ENCODE data around the gene USP6NL. TPM values are rescaled to one million over a fixed set of nuclear protein-coding genes. Genes with fewer than 3 reads are reported as not detected.

USP6NL gene
- polyA plus RNA-seq, 1 of the 3 experiments (the other 2 are of a cell fraction): 8.9 TPM

DNA sequence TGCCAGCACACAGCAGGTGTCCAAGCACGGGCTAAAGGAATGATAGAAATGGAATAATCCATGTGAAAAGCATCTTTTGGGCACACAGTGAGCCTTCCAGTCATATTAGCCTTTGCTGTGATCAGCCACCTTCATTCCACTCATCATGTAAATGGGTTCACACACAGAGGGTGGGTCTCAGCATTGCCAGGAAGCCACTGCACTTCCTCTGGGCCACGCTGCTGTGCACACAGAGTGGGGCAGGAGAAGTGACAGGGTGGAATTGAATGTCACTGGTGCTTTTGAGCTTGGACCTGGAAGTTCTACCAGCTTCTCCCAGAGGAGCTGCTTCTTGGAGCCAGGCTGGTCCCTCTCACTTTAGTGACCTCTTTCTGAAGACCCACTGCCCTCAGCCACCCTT lies 203.5 kb downstream of the USP6NL start:
- no peak overlapping the region for H3K4me3 ChIP-seq (ENCODE audit: low read depth in 2 of 2, low read length in 1 of 2)
- H4K20me1 ChIP-seq (ENCODE audit: insufficient read depth): no peaks in the 10 kb centered on the region
- H3F3A ChIP-seq (replicated peaks; ENCODE audit: insufficient read depth): no peaks in the 10 kb centered on the region
- H3K9me3 ChIP-seq: no peaks in the 10 kb centered on the region
- H2AFZ ChIP-seq (ENCODE audit: low read depth): no peak overlapping the region
- no peak overlapping the region for H3K9ac ChIP-seq
- no peak for TF ChIP-seq MXI1 (IDR thresholded peaks at IDR 0.05; ENCODE audit: low read depth, low read length)
- no peaks in the 10 kb centered on the region for H3K36me3 ChIP-seq (replicated peaks in 1 of 2; ENCODE audit: control insufficient read depth in 1 of 2, insufficient read depth in 2 of 2, low read length in 1 of 2)
- H3K9me2 ChIP-seq: no peaks in the 10 kb centered on the region
- DNase-seq: no peak
- no peaks in the 10 kb centered on the region for H3K4me1 ChIP-seq (ENCODE audit: control insufficient read depth in 1 of 2, insufficient read depth in 2 of 2, low read depth in 1 of 2, low read length in 1 of 2)
- H3K79me2 ChIP-seq (ENCODE audit: insufficient read depth): no peaks in the 10 kb centered on the region
- H3K27ac ChIP-seq (ENCODE audit: low read depth in 2 of 2, low read length in 1 of 2): no peak overlapping the region
- H3K27me3 ChIP-seq (ENCODE audit: insufficient read depth): no peaks in the 10 kb centered on the region
- POLR2A ChIA-PET: no interaction called here
- WGBS (ENCODE audit: low lambda C conversion rate): 0% methylated on average over 2 of the region's 2 CpGs
- CTCF ChIA-PET: interaction anchor here (1.7 to 2.1 kb wide), 2 partner anchors 14 to 17 kb away, joined by 4 to 8 read pairs; no protein-coding TSS in a partner anchor
- H3K4me2 ChIP-seq: no peak overlapping the region

DNA sequence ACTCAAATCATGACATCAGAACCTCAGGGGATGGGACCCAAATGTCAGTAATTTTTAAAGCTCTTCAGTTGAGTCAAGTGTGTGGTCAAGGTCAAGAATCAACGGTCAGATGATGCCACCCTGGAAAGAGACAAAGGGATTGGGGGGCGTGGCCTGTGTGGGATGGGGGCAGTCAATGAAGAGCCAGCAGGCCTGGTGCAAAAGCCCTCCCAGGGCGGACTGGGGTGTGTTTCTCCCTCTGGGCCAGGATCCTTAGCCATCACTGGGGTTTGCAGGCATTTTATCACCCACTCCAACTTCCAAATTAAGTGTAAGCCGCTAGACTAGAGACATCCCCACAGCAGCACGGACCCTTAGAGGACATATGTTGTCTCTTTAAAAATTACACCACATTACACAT lies 204.7 kb downstream of the USP6NL start:
- Histone ChIP-seq H3K9me2 (no peaks in the 10 kb centered on the region), H3K79me2 (ENCODE audit: insufficient read depth) (no peaks in the 10 kb centered on the region), H3K4me1 (ENCODE audit: control insufficient read depth in 1 of 2, insufficient read depth in 2 of 2, low read depth in 1 of 2, low read length in 1 of 2) (no peaks in the 10 kb centered on the region), H3K9ac (no peak overlapping the region), H3K4me2 (no peak overlapping the region), H3K4me3 (ENCODE audit: low read depth in 2 of 2, low read length in 1 of 2) (no peak overlapping the region), H2AFZ (ENCODE audit: low read depth) (no peak overlapping the region), H3K36me3 (replicated peaks in 1 of 2; ENCODE audit: control insufficient read depth in 1 of 2, insufficient read depth in 2 of 2, low read length in 1 of 2) (no peaks in the 10 kb centered on the region), H3K27ac (ENCODE audit: low read depth in 2 of 2, low read length in 1 of 2) (no peak overlapping the region), H3F3A (replicated peaks; ENCODE audit: insufficient read depth) (no peaks in the 10 kb centered on the region), H3K27me3 (ENCODE audit: insufficient read depth) (no peaks in the 10 kb centered on the region), H4K20me1 (ENCODE audit: insufficient read depth) (no peaks in the 10 kb centered on the region), H3K9me3 (no peaks in the 10 kb centered on the region)
- no peak for DNase-seq
- TF ChIP-seq GATA2 (CRISPR knock-in tag; IDR thresholded peaks at IDR 0.05): no peak
- no peak for TF ChIP-seq ELF1 (IDR thresholded peaks at IDR 0.05)
- TF ChIP-seq IRF3 (IDR thresholded peaks at IDR 0.05; ENCODE audit: low read depth, low read length): no peak
- TF ChIP-seq EP300 (IDR thresholded peaks at IDR 0.05; ENCODE audit: borderline replicate concordance in 1 of 2, low read depth in 1 of 2, low read length in 1 of 2): no peak
- TF ChIP-seq, protein P1, sequence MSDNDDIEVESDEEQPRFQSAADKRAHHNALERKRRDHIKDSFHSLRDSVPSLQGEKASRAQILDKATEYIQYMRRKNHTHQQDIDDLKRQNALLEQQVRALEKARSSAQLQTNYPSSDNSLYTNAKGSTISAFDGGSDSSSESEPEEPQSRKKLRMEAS (IDR thresholded peaks at IDR 0.05; ENCODE audit: low read depth): no peak
- no peak for TF ChIP-seq RCOR1 (IDR thresholded peaks at IDR 0.05; ENCODE audit: low read length)
- TF ChIP-seq FOXJ3 (CRISPR knock-in tag; IDR thresholded peaks at IDR 0.05): no peak
- 8% methylated on average over 4 of the region's 5 CpGs for WGBS (ENCODE audit: low lambda C conversion rate)
- POLR2A ChIA-PET: no interaction called here
- CTCF ChIA-PET: no interaction called here

DNA sequence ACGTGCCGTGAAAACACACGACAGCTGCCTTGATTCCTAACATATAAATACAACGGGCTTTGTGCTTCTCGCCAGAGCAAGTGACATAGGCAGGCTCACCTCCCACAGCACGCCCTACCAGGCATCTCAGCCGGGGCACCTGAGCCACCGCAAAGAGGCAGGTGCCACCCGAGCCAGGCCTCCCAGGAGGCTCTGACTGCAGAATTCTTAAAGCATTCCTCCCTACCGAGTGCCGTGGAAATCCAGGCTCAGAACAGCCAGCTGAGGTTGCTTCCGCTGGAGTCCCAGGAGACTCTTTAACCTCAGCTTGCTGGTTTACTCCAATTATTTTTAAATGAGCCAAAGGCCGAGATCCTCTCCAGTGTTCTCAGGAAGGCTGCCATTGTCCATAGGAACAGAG lies 206.5 kb downstream of the USP6NL start:
- no peaks in the 10 kb centered on the region for H3F3A ChIP-seq (replicated peaks; ENCODE audit: insufficient read depth)
- 49% methylated on average over 12 of the region's 13 CpGs for WGBS (ENCODE audit: low lambda C conversion rate)
- TF ChIP-seq YY1 (IDR thresholded peaks at IDR 0.05; ENCODE audit: low read depth) (no peak), PBX3 (IDR thresholded peaks at IDR 0.05) (no peak), ELF1 (IDR thresholded peaks at IDR 0.05) (no peak), NRF1 (IDR thresholded peaks at IDR 0.05; ENCODE audit: low read depth, low read length) (no peak), CHD2 (IDR thresholded peaks at IDR 0.05; ENCODE audit: low read length, partially characterized antibody) (no peak), USF1 (IDR thresholded peaks at IDR 0.05; ENCODE audit: borderline replicate concordance, low read depth) (no peak), REST (IDR thresholded peaks at IDR 0.05; ENCODE audit: low read depth, low read length) (no peak), FOXJ3 (CRISPR knock-in tag; IDR thresholded peaks at IDR 0.05) (no peak), EZH2phosphoT487 (IDR thresholded peaks at IDR 0.05; ENCODE audit: borderline replicate concordance, low read depth) (no peak), TEAD4 (IDR thresholded peaks at IDR 0.05; ENCODE audit: borderline replicate concordance, insufficient read depth) (no peak)

More for the DNA sequence above, 206.5 kb downstream of the USP6NL start:
- no peaks in the 10 kb centered on the region for H3K79me2 ChIP-seq (ENCODE audit: insufficient read depth)
- CTCF ChIA-PET: interaction anchor here (1.2 kb wide), 1 partner anchor 20 kb away, joined by 3 read pairs; no protein-coding TSS in a partner anchor
- H3K4me3 ChIP-seq (ENCODE audit: low read depth in 2 of 2, low read length in 1 of 2): no peak overlapping the region
- H3K9me2 ChIP-seq: no peaks in the 10 kb centered on the region
- no peaks in the 10 kb centered on the region for H3K27me3 ChIP-seq (ENCODE audit: insufficient read depth)
- DNase-seq: no peak
- H3K9me3 ChIP-seq: no peaks in the 10 kb centered on the region
- H3K9ac ChIP-seq: no peak overlapping the region
- H3K36me3 ChIP-seq (replicated peaks in 1 of 2; ENCODE audit: control insufficient read depth in 1 of 2, insufficient read depth in 2 of 2, low read length in 1 of 2): no peaks in the 10 kb centered on the region
- no peak overlapping the region for H2AFZ ChIP-seq (ENCODE audit: low read depth)
- POLR2A ChIA-PET: no interaction called here
- H3K4me1 ChIP-seq (ENCODE audit: control insufficient read depth in 1 of 2, insufficient read depth in 2 of 2, low read depth in 1 of 2, low read length in 1 of 2): no peaks in the 10 kb centered on the region
- H4K20me1 ChIP-seq (ENCODE audit: insufficient read depth): no peaks in the 10 kb centered on the region
- H3K4me2 ChIP-seq: no peak overlapping the region
- H3K27ac ChIP-seq (ENCODE audit: low read depth in 2 of 2, low read length in 1 of 2): no peak overlapping the region
